Large intestine (tissue), 3 donors: Measurements from ENCODE around the gene CUX1. TPM values are rescaled to one million over a fixed set of nuclear protein-coding genes. Genes with fewer than 3 reads are reported as not detected.
A peak's percentile ranks its signal among the peaks of the same experiment; 100 is the strongest.

ENCODE experiments used
- DNase-seq, 2 donors: peaks; one replicate each; pipeline versions ENCODE4 v3.0.0 to v3.0.0-alpha.2; 2013
- H3K27ac ChIP-seq: one replicate; pipeline ENCODE4 v1.5.1; 2013; ENCODE audit warnings: low read length
- H3K27me3 ChIP-seq: 2 replicates; pipeline ENCODE4 v1.6.1; 2013; ENCODE audit warnings: low read length; ENCODE audit not compliant: control insufficient read depth, insufficient read depth
- H3K36me3 ChIP-seq: 2 replicates; pipeline ENCODE4 v1.6.1; 2013; ENCODE audit warnings: low read length; ENCODE audit not compliant: control insufficient read depth, insufficient read depth
- H3K4me1 ChIP-seq: one replicate; pipeline ENCODE4 v1.6.1; 2013; ENCODE audit warnings: low read length; ENCODE audit not compliant: control insufficient read depth, insufficient read depth
- H3K4me3 ChIP-seq: one replicate; pipeline ENCODE4 v1.5.1; 2013; ENCODE audit warnings: low read length
- H3K9me3 ChIP-seq: one replicate; pipeline ENCODE4 v1.6.1; 2013; ENCODE audit warnings: mild to moderate bottlenecking, low read depth, low read length, moderate library complexity; ENCODE audit not compliant: control insufficient read depth
- WGBS: methylation state at CpG from one replicate; pipeline ENCODE4 v1.1.5; 2013; ENCODE audit warnings: low lambda C conversion rate; ENCODE audit not compliant: insufficient coverage; 5-methylcytosine and 5-hydroxymethylcytosine counted together
- polyA plus RNA-seq: library from polyadenylated mRNA; unstranded; fragments of 120-200 nt; gene quantifications from one replicate; pipeline ENCODE4 v1.2.1, GENCODE V29; 2013

The CUX1 gene
- polyA plus RNA-seq, 1 donor, result 72.9 TPM

DNA sequence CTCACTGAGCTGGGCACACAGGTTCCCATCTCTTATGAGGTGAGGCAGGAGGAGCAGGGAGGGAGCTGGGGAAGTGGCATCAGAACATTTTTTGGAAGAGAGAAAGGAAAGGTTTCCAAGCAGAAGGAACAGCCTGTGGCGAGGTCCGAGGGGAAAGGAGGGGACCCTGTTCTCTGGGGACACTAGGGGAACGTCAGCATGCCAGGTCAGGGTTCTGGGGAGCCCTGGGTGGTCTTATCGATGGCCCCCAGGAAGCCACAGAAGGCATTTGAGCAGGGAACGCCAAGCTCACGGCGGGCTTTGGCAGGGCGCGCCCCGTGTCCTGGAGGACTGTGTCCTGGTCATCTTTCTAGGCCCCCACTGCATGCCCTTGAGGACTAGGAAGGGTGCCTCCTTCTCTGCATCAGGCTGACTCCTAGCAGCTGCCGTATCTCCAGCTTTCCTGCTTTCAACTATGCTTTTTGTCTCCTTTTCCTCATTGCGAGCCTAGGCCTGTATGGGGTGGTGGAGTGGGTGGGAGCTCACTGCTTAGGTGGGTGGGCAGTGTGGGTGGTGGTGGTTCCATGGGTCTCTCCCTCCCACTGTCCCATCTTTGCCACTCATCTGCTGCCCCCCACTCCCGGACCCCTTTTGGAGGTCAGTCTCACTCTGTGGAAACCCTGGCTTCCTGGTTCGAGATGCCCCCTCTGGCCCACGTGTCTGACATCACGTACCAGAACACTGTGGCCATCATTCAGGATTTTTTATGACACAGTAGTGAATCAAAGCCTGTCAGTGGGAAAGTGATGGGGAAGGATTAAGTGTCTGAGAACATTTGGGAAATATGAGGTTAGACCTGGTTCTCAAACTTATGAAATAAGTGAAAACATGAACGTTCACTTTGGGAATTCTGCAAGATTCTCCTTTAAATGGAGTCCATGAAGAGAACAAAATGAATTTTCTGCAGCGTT is 89.1 kb downstream of the CUX1 start:
- Histone ChIP-seq H3K4me1 (peaks cover 6% of the 10 kb centered on the region), H3K27me3 (no peaks in the 10 kb centered on the region), H3K36me3 (peaks cover 3% of the 10 kb centered on the region), H3K27ac (no peak overlapping the region), H3K4me3 (no peak overlapping the region), H3K9me3 (no peaks in the 10 kb centered on the region)
- WGBS, result 80% methylated on average over 1 of the region's 18 CpGs
- no peak for DNase-seq

GRCh38 chr7:101910991-101911799 is 93.8 kb downstream of the CUX1 start:
- peaks cover 28% of the 10 kb centered on the region for H3K4me1 ChIP-seq
- H3K4me3 ChIP-seq, result no peak overlapping the region
- no peak for DNase-seq
- H3K36me3 ChIP-seq, result peaks cover 6% of the 10 kb centered on the region
- WGBS, result no CpG with 5 or more reads among the region's 17 CpGs
- H3K27ac ChIP-seq, result peak overlapping the region; percentile 72
- H3K9me3 ChIP-seq, result no peaks in the 10 kb centered on the region
- H3K27me3 ChIP-seq, result no peaks in the 10 kb centered on the region

- Histone ChIP-seq H3K4me1 (peaks cover 28% of the 10 kb centered on the region), H3K27ac (peak overlapping the region; percentile 72), H3K4me3 (no peak overlapping the region), H3K36me3 (peaks cover 13% of the 10 kb centered on the region), H3K27me3 (no peaks in the 10 kb centered on the region), H3K9me3 (no peaks in the 10 kb centered on the region)
- WGBS, result no CpG with 5 or more reads among the region's 21 CpGs
- DNase-seq, result peak; percentile 83 to 85
These were observed 94.6 kb downstream of the CUX1 start for GRCh38 chr7:101911800-101912715.

DNA sequence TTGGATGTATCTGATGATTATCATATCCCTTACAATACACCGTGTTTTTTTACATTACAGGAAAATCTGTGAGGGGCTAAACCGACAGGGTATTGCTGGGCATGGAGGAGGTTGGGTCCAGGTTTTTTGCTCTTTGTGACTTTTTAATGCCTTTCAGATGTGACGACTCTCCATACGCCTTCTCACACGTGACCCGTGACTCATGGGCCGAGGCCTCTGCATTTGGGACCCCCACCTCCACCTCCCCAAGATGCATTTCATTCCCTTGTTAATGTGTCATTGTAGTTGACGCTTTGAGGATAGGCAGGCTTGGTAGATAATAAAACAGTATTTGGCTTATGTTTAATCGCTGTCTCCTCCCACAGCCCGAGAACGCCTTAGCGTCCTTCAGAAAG is 95.3 kb downstream of the CUX1 start:
- peaks cover 20% of the 10 kb centered on the region for H3K36me3 ChIP-seq
- H3K27ac ChIP-seq, result peak overlapping the region; percentile 68
- no CpG with 5 or more reads among the region's 12 CpGs for WGBS
- DNase-seq, result peak in 1 of 2 donors; percentile 43
- no peaks in the 10 kb centered on the region for H3K27me3 ChIP-seq
- H3K4me3 ChIP-seq, result no peak overlapping the region
- no peaks in the 10 kb centered on the region for H3K9me3 ChIP-seq
- peaks cover 28% of the 10 kb centered on the region for H3K4me1 ChIP-seq

DNA sequence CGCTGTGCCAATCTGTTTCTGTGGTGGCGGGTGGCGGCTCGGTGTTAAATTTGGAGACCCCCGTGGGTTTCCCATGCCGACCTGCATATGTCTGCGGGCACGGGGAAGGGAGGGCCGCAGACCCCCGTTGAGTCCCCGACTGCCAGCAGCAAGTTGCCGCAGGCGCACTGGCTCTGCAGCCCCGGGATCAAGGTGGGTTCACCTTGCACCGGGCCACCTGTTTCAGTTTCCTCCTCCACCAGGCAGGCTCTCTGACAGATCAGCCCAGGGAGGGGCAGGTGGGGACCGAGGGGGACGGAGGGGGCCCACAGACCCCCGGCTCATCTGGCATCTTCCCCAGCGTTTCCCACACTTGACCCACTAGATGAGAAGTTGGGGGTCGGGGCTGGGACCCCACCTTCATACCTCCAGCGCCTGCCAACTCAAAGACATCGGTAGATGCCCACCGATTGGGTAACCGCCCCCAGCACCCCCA is 95.9 kb downstream of the CUX1 start:
- Histone ChIP-seq H3K4me3 (no peak overlapping the region), H3K27ac (peak overlapping the region; percentile 68), H3K36me3 (peaks cover 25% of the 10 kb centered on the region), H3K4me1 (peaks cover 28% of the 10 kb centered on the region), H3K9me3 (no peaks in the 10 kb centered on the region), H3K27me3 (no peaks in the 10 kb centered on the region)
- no peak for DNase-seq
- WGBS, result no CpG with 5 or more reads among the region's 24 CpGs

GRCh38 chr7:101913851-101914250 is 96.4 kb downstream of the CUX1 start:
- H3K9me3 ChIP-seq, result no peaks in the 10 kb centered on the region
- H3K27me3 ChIP-seq, result no peaks in the 10 kb centered on the region
- H3K4me1 ChIP-seq, result peaks cover 28% of the 10 kb centered on the region
- H3K4me3 ChIP-seq, result no peak overlapping the region
- H3K36me3 ChIP-seq, result peaks cover 28% of the 10 kb centered on the region
- DNase-seq, result no peak
- H3K27ac ChIP-seq, result no peak overlapping the region
- WGBS, result 61% methylated on average over 3 of the region's 7 CpGs

- no CpG with 5 or more reads among the region's 15 CpGs for WGBS
- Histone ChIP-seq H3K9me3 (no peaks in the 10 kb centered on the region), H3K4me1 (peaks cover 28% of the 10 kb centered on the region), H3K4me3 (no peak overlapping the region), H3K27ac (no peak overlapping the region), H3K27me3 (no peaks in the 10 kb centered on the region), H3K36me3 (peaks cover 39% of the 10 kb centered on the region)
- no peak for DNase-seq
These were observed 97.6 kb downstream of the CUX1 start for GRCh38 chr7:101915000-101915399.

DNA sequence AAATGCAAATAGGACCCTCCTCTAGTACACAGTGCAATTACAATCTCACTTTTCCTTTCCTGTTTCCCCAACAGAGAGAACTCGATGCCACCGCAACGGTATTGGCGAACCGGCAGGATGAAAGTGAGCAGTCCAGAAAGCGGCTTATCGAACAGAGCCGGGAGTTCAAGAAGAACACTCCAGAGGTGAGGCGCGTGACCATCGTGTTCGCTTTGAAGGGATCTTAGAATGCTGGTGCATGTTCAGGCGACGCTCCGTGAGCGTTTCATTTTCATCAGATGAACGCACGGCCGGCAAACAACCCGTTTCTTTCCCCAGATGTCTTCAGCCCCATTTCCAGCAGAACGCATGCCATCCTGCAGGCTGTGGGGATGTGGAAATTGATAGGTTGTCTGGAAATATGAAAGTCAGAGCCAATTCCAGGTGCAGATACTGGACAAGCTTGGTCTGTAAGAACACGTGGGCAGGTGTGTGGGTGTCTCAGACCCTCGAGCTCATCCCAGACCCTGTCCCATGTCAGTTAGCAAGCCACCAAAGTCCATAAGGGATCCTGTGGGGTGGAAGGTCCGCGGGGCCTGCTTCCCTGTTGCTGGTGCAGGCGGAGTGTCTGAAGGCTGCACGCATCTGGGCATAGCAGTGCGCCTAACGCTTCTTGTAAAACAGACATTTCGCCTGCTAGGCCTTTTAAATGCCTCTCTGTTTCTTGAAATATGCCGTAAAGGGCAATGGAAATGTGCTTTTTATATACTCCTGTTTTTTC is 98.8 kb downstream of the CUX1 start:
- no peak overlapping the region for H3K27ac ChIP-seq
- peaks cover 39% of the 10 kb centered on the region for H3K36me3 ChIP-seq
- H3K9me3 ChIP-seq, result no peaks in the 10 kb centered on the region
- peaks cover 25% of the 10 kb centered on the region for H3K4me1 ChIP-seq
- no peak for DNase-seq
- H3K4me3 ChIP-seq, result no peak overlapping the region
- H3K27me3 ChIP-seq, result no peaks in the 10 kb centered on the region
- WGBS, result 80% methylated on average over 1 of the region's 31 CpGs

- peaks cover 19% of the 10 kb centered on the region for H3K4me1 ChIP-seq
- no peak for DNase-seq
- H3K36me3 ChIP-seq, result peaks cover 39% of the 10 kb centered on the region
These were observed 99.5 kb downstream of the CUX1 start for GRCh38 chr7:101916876-101917275.

More at GRCh38 chr7:101916876-101917275, 99.5 kb downstream of the CUX1 start:
- WGBS, result no CpG with 5 or more reads among the region's 15 CpGs
- H3K27me3 ChIP-seq, result no peaks in the 10 kb centered on the region
- no peak overlapping the region for H3K4me3 ChIP-seq
- no peaks in the 10 kb centered on the region for H3K9me3 ChIP-seq
- H3K27ac ChIP-seq, result no peak overlapping the region
